ENCODE measurements around the gene PLD3. TPM values are rescaled to one million over a fixed set of nuclear protein-coding genes. Genes with fewer than 3 reads are reported as not detected.

The PLD3 gene
- total and polyA plus RNA-seq, 12 donors, result 116 to 238 (median 169) TPM

GRCh38 chr19:40411958-40412499 lies 63.5 kb downstream of the PLD3 start:
- no peak for DNase-seq
- Histone ChIP-seq H3K27me3 (no peaks in the 10 kb centered on the region), H3K27ac (peak overlapping the region; percentile 82 to 94 (median 90)), H3K36me3 (no peaks in the 10 kb centered on the region), H3K9me3 (no peaks in the 10 kb centered on the region), H3K4me3 (no peak overlapping the region), H3K4me1 (peaks cover 12 to 48% (median 37%) of the 10 kb centered on the region in 9 donors)
- ATAC-seq, result peak in 4 of 8 donors; percentile 3 to 23 (median 12)
- intact Hi-C loops (cut with DNase I), result loop anchor here in 1 of 10 donors (10.0 kb wide), 1 partner anchor 393 kb away; no protein-coding TSS in a partner anchor
- no peak for TF ChIP-seq CTCF (IDR thresholded peaks at IDR 0.05)
- WGBS, 2 donors, result 57 to 60% methylated on average over 8 of the region's 8 CpGs

DNA sequence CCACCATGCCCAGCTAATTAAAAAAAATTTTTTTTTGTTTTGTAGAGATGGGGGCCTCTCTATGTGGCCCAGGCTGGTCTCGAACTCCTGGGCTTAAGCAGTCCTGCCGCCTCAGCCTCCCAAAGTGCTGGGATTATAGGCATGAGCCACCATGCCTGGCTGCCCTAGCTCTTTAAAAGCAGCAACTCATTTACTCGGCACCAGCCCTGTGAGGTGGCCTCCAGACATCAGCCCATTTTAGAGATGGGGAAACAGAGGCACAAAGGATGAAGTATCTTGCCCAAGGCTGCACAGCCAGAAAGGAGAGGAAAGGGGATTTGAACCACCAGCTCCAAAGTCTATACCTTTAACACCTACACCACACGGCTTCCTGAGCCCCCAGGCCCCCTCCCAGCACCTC lies 64.4 kb downstream of the PLD3 start:
- peaks cover 16 to 54% (median 45%) of the 10 kb centered on the region in 9 donors for H3K4me1 ChIP-seq
- no peak overlapping the region for H3K4me3 ChIP-seq
- intact Hi-C loops (cut with DNase I), result loop anchor here in 1 of 10 donors (10.0 kb wide), 1 partner anchor 392 kb away; no protein-coding TSS in a partner anchor
- H3K9me3 ChIP-seq, result no peaks in the 10 kb centered on the region
- H3K27ac ChIP-seq, result peak overlapping the region in 5 of 10 donors; percentile 13 to 93 (median 87)
- no peaks in the 10 kb centered on the region for H3K36me3 ChIP-seq
- H3K27me3 ChIP-seq, result no peaks in the 10 kb centered on the region
- no peak for TF ChIP-seq CTCF (IDR thresholded peaks at IDR 0.05)
- DNase-seq, result no peak
- WGBS, 2 donors, result 83 to 94% methylated on average over 4 of the region's 4 CpGs
- no peak for ATAC-seq

- Histone ChIP-seq H3K27me3 (no peaks in the 10 kb centered on the region), H3K36me3 (no peaks in the 10 kb centered on the region), H3K4me3 (no peak within 1 kb of the TSS), H3K4me1 (peaks cover 16 to 54% (median 46%) of the 10 kb centered on the region in 9 donors), H3K9me3 (no peaks in the 10 kb centered on the region), H3K27ac (peak within 1 kb of the TSS in 9 of 10 donors; percentile 82 to 94 (median 90))
- no peak for TF ChIP-seq CTCF (IDR thresholded peaks at IDR 0.05)
- ATAC-seq (no peak), DNase-seq (no peak)
- intact Hi-C loops (cut with DNase I), result loop anchor here in 1 of 10 donors (10.0 kb wide), 1 partner anchor 391 kb away; no protein-coding TSS in a partner anchor
- 44 to 45% methylated on average over 18 of the region's 18 CpGs for WGBS, 2 donors
These were observed 64.9 kb downstream of the PLD3 start, which contains the start of gene PRX for GRCh38 chr19:40413291-40413845. PRX (minus strand) TSS chr19:40413378; CDS start chr19:40407932, 5,446 bp downstream.

DNA sequence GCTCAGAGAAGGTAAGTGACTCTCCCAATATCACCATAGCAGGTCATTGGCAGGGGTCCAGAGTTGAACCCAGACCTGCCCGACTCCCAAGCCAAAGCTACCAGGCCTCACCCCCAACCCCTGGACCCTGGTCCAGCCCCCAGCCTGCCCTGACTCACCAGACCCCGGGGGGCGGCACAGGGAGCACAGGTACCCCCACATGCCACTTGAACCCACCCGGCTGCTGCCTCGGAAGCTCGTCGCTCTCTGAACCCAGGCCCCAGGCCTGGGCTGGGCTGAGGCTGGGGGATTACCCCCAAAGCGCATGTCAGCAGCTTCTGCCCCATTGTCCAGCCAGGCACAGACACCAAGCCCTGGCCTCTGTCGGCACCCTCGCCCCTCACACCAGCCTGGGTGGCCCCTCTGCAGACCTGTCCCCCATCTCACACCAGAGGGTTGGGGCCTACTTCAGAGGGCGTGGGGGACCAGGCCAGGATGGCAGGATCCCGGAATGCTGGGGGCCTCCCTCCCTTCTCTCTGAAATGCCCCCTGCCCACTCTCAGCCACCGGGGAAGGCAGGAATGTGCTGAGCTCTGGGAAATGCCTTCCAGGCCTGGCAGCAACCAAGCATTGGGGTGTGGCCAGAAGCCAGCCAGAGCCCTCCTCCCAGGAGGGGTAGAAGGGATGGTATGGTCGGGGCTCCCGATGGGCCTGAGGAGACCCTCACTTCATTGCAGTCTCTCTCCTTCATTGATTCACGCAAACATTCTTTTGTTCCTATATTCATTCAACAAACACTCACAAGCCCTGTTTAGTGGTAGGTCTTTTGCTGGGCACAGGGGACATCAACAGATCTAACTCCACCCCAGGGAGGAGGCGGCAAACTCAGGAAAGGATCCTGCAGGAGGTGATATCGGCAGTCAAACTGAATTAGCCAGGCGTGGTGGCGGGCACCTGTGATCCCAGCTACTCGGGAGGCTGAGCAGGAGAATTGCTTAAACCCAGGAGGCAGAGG lies 66.3 kb downstream of the PLD3 start:
- H3K36me3 ChIP-seq, result no peaks in the 10 kb centered on the region
- DNase-seq, result no peak
- WGBS, 2 donors, result 81 to 82% methylated on average over 21 of the region's 21 CpGs
- no peaks in the 10 kb centered on the region for H3K9me3 ChIP-seq
- ATAC-seq, result no peak
- intact Hi-C loops (cut with DNase I), result loop anchor here in 1 of 10 donors (10.0 kb wide), 1 partner anchor 390 kb away; no protein-coding TSS in a partner anchor
- no peak for TF ChIP-seq CTCF (IDR thresholded peaks at IDR 0.05)
- peaks cover 16 to 56% (median 46%) of the 10 kb centered on the region in 9 donors for H3K4me1 ChIP-seq
- no peak overlapping the region for H3K4me3 ChIP-seq
- peak overlapping the region in 2 of 10 donors; percentile 23 to 27 for H3K27ac ChIP-seq
- H3K27me3 ChIP-seq, result no peaks in the 10 kb centered on the region
